HG02623 (cell line): ENCODE measurements around the gene RRP8.

Experiments
- ATAC-seq: cut with Tn5 transposase; IDR thresholded peaks from one replicate; pipeline ENCODE4 v1.9.1; 2021; ENCODE audit warnings: moderate library complexity; ENCODE audit not compliant: unreplicated experiment

The RRP8 gene

DNA sequence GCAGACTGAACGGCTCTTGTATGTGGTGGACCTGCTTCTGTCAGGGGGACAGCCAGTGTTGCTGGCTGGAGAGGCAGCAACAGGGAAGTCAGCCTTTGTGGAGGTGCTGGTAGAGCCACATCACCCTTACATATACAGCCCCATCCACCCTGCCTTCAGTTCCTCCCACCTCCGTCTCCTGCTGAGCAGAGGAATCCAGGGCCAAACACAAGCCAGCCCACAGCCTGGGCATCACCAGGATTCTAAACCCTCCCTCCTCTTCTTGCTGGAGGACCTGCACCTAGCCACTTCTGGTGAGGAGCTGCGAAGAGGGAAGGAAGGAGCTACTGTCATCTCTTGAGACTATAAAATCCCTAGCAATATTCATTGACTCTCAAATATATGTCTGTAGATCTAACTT, 54.8 kb downstream of the RRP8 start:
- ATAC-seq = no peak

- ATAC-seq = no peak
Measured at GRCh38 chr11:6548121-6548520, 55.3 kb downstream of the RRP8 start.

DNA sequence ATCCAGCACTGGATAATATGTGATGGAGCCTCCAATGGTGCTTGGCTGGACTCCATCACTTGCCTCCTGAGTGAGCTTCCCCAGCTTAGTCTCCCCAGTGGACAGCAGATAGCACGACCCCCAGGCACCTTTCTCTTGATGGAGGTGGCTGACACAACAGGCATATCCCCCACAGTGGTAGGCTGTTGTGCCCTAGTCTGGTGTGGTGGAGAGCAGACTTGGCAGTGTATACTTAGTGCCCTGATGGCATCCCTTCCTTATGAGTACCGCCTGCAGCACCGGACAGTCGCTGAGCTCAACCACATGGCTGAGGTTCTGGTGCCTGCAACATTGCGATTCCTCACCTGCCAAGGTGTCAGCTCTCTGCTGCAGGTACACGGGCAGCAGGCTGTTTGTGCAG, 56.2 kb downstream of the RRP8 start:
- no peak for ATAC-seq

- no peak for ATAC-seq
Measured at GRCh38 chr11:6546735-6547134, 56.7 kb downstream of the RRP8 start.

DNA sequence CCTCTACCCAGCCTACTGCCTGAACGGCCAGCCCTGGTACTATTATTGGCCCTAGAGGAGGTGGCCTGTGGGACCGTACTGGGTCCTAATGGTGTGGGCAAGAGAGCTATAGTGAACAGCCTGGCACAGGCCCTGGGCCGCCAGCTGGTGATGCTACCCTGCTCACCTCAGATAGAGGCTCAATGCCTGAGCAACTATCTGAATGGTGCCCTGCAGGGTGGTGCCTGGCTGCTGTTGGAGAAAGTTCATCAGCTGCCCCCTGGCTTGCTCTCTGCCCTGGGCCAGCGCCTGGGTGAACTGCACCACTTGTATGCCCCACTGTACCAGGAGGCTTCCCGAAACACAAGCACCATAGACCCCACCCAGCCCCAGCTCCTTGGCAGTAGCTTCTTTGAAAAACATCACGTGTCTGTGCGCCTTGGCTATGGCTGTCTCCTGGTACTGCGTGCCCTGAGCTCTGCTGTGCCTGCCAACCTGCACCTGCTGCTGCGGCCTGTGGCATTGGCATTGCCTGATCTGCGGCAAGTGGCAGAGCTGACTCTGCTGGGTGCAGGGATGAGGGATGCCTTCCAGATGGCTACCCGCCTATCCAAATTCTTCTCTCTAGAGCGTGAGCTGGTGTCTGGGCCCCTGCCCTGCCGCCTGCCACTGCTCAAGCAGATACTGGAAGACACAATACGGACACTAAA, 57.4 kb downstream of the RRP8 start:
- no peak for ATAC-seq
